HG02571 (cell line): ENCODE data around the gene RASSF5.
"Not testable (repeated sequence)": the region's sequence is repeated elsewhere in the genome, so short reads cannot be mapped to it uniquely, and the experiment has no call there.

ENCODE experiments used
- ATAC-seq: cut with Tn5 transposase; IDR thresholded peaks from one replicate; pipeline ENCODE4 v1.9.1; 2021; ENCODE audit warnings: mild to moderate bottlenecking, moderate library complexity; ENCODE audit not compliant: unreplicated experiment

Gene RASSF5

GRCh38 chr1:206626396-206626795 is 119.1 kb downstream of the RASSF5 start:
- ATAC-seq, result not testable (repeated sequence)

- ATAC-seq, result no peak
Observed at GRCh38 chr1:206628916-206629315, 121.6 kb downstream of the RASSF5 start.

GRCh38 chr1:206631085-206631509 is 123.8 kb downstream of the RASSF5 start:
- ATAC-seq, result no peak

GRCh38 chr1:206633708-206634121 is 126.4 kb downstream of the RASSF5 start:
- no peak for ATAC-seq

GRCh38 chr1:206634365-206635079 is 127.2 kb downstream of the RASSF5 start:
- ATAC-seq, result no peak

- ATAC-seq, result peak; percentile 87
Observed at GRCh38 chr1:206635080-206635977, 128.0 kb downstream of the RASSF5 start, which contains the start of gene DYRK3. Gene DYRK3, plus strand, starts transcription at chr1:206635536. Its CDS starts 168 bp downstream, at chr1:206635704.

GRCh38 chr1:206635978-206636345 is 128.6 kb downstream of the RASSF5 start:
- ATAC-seq, result peak; percentile 15

- ATAC-seq, result no peak
Observed at GRCh38 chr1:206636671-206637070, 129.3 kb downstream of the RASSF5 start.

GRCh38 chr1:206637605-206638004 is 130.3 kb downstream of the RASSF5 start:
- no peak for ATAC-seq
